K562 (cell line): ENCODE measurements around the gene TMEM147. TPM values are rescaled to one million over a fixed set of nuclear protein-coding genes. Genes with fewer than 3 reads are reported as not detected.

Experiments used
- ATAC-seq: fragments of 200-7000 bp; cut with Tn5 transposase; 3 replicates; pipeline ENCODE4 v1.9.1; 2020; ENCODE audit warnings: moderate library complexity
- BruUV-seq: library from RNA; stranded (reverse); fragments of 400-500 nt; replicated peaks from 2 replicates; lab custom pipeline; 2021; lab: Mats Ljungman, UMichigan
- CTCF ChIA-PET: fragments of 300-600 bp; formaldehyde crosslinking; extraction: SDS; loops from one replicate; lab custom pipeline; 2021; ENCODE audit warnings: low intra/inter-chr PET ratio; lab: Yijun Ruan, JAX
- POLR2A ChIA-PET: fragments of 300-600, 350-650 bp; sonication (Branson Sonifier 250); formaldehyde crosslinking; extraction: SDS; loops from one replicate; lab custom pipeline; 2021; ENCODE audit warnings: antibody characterized with exemption, inconsistent platforms; lab: Yijun Ruan, JAX
- DNase-seq, 4 experiments: peaks; one replicate each; pipeline versions ENCODE4 v3.0.0 to v3.0.0-alpha.2; 2011 to 2018; ENCODE audit warnings: low spot score in 3 of 4, mixed read lengths in 3 of 4; ENCODE audit errors: extremely low read depth in 1 of 4
- FAIRE-seq: peaks from 2 replicates; lab custom pipeline; 2011; peaks lifted over from hg19 to GRCh38; lab: Jason Lieb, UNC
- H2AFZ ChIP-seq: 2 replicates; pipeline ENCODE4 v1.6.0; 2011; ENCODE audit warnings: low read depth, low read length, control low read depth, inconsistent platforms
- H3K27ac ChIP-seq: fragments of 200-600 bp; 3 replicates; pipeline ENCODE4 v1.8.0; 2011; ENCODE audit warnings: low read depth, mild to moderate bottlenecking, control low read depth, inconsistent platforms, low read length, moderate library complexity, mixed read lengths; ENCODE audit errors: extremely low read depth
- H3K27me3 ChIP-seq, 2 experiments: fragments of 300-600 bp in 1 of 2; 2 replicates in 1 of 2; 3 replicates in 1 of 2; pipeline versions ENCODE4 v1.6.0 to v1.8.0; 2011; ENCODE audit warnings: inconsistent platforms in 2 of 2, low read length in 2 of 2, mild to moderate bottlenecking in 1 of 2, mixed read lengths in 1 of 2, moderate library complexity in 1 of 2; ENCODE audit not compliant: control insufficient read depth in 2 of 2, insufficient read depth in 2 of 2
- H3K36me3 ChIP-seq: fragments of 300-600 bp; 3 replicates; pipeline ENCODE4 v1.8.0; 2011; ENCODE audit warnings: mild to moderate bottlenecking, low read length, inconsistent platforms; ENCODE audit not compliant: control insufficient read depth, insufficient read depth
- H3K4me1 ChIP-seq, 2 experiments: fragments of 200-600 bp in 1 of 2; replicated peaks in 1 of 2; 2 replicates in 1 of 2; 3 replicates in 1 of 2; pipeline versions ENCODE4 v1.5.1 to v1.8.0; 2011; ENCODE audit warnings: inconsistent platforms in 2 of 2, low read length in 2 of 2, mild to moderate bottlenecking in 1 of 2, mixed read lengths in 1 of 2, moderate library complexity in 1 of 2; ENCODE audit not compliant: control insufficient read depth in 2 of 2, insufficient read depth in 2 of 2
- H3K4me2 ChIP-seq: 2 replicates; pipeline ENCODE4 v1.6.1; 2011; ENCODE audit warnings: low read length, control low read depth, inconsistent platforms, mixed read lengths; ENCODE audit not compliant: insufficient read depth
- H3K4me3 ChIP-seq: fragments of 200-600 bp; sonication (generic), shearing (Covaris generic); 2 replicates; pipeline ENCODE4 v1.5.1; 2016; ENCODE audit warnings: control low read depth, inconsistent platforms
- H3K79me2 ChIP-seq: fragments of 200-600 bp; 3 replicates; pipeline ENCODE4 v1.8.0; 2011; ENCODE audit warnings: low read length, inconsistent platforms; ENCODE audit not compliant: control insufficient read depth, insufficient read depth
- H3K9ac ChIP-seq, 2 experiments: 2 replicates each; pipeline versions ENCODE4 v1.6.0 to v1.6.1; 2011; ENCODE audit warnings: low read depth in 2 of 2, low read length in 2 of 2, control low read depth in 1 of 2, inconsistent platforms in 1 of 2, mild to moderate bottlenecking in 1 of 2, mixed read lengths in 1 of 2; ENCODE audit not compliant: insufficient read depth in 1 of 2
- H3K9me1 ChIP-seq: one replicate; pipeline ENCODE4 v1.6.0; 2011; ENCODE audit warnings: inconsistent platforms, mild to moderate bottlenecking, low read length, moderate library complexity; ENCODE audit not compliant: control insufficient read depth, insufficient read depth
- H3K9me3 ChIP-seq: replicated peaks from 2 replicates; pipeline ENCODE4 v1.5.1; 2011; ENCODE audit warnings: low read depth, low read length, inconsistent platforms; ENCODE audit not compliant: control insufficient read depth, insufficient read depth
- H4K20me1 ChIP-seq: replicated peaks from 2 replicates; pipeline ENCODE4 v1.6.1; 2011; ENCODE audit warnings: low read length, inconsistent platforms, mixed read lengths; ENCODE audit not compliant: control insufficient read depth, insufficient read depth
- CBX2 ChIP-seq: fragments of 200-600 bp; sonication (generic); IDR thresholded peaks from one replicate; pipeline ENCODE4 v1.6.1; 2012; ENCODE audit warnings: mild to moderate bottlenecking, low read length, inconsistent platforms; ENCODE audit not compliant: insufficient read depth, poor library complexity, severe bottlenecking
- E2F6 ChIP-seq, 2 experiments: IDR thresholded peaks; 2 replicates each; pipeline ENCODE4 v1.6.1; 2011; ENCODE audit warnings: borderline replicate concordance in 1 of 2, control low read depth in 1 of 2, low read depth in 1 of 2, low read length in 1 of 2, mild to moderate bottlenecking in 1 of 2, mixed read lengths in 1 of 2, moderate library complexity in 1 of 2; ENCODE audit not compliant: insufficient read depth in 1 of 2, insufficient read length in 1 of 2, poor library complexity in 1 of 2, severe bottlenecking in 1 of 2; ENCODE audit errors: extremely low read depth in 1 of 2
- L3MBTL2 ChIP-seq: fragments of 450-650 bp; IDR thresholded peaks from 2 replicates; pipeline ENCODE4 v1.6.1; 2016; ENCODE audit warnings: mild to moderate bottlenecking, moderate library complexity
- NEUROD1 ChIP-seq: fragments of 150-350 bp; IDR thresholded peaks from 2 replicates; pipeline ENCODE4 v1.6.1; 2014; ENCODE audit warnings: borderline replicate concordance, low read length, low read depth; ENCODE audit not compliant: partially characterized antibody
- STAT5A ChIP-seq: IDR thresholded peaks from 2 replicates; pipeline ENCODE4 v1.6.1; 2012; ENCODE audit warnings: low read length, inconsistent platforms, borderline replicate concordance
- USF2 ChIP-seq: sonication (generic); formaldehyde crosslinking; IDR thresholded peaks from 2 replicates; pipeline ENCODE4 v1.5.0; 2020; ENCODE audit warnings: missing genetic modification reagents
- ZNF764 ChIP-seq: fragments of 250-450 bp; sonication (Bioruptor Pico); IDR thresholded peaks from 2 replicates; pipeline ENCODE4 v1.4.0; 2020; ENCODE audit warnings: low read depth, mild to moderate bottlenecking, moderate library complexity
- WGBS: fragments of 100-300 bp; shearing (Covaris generic); methylation state at CpG from one replicate; pipeline ENCODE4 v1.1.6; 2016; ENCODE audit warnings: low coverage, mixed read lengths; ENCODE audit not compliant: insufficient coverage; ENCODE audit errors: missing lambda C conversion rate; 5-methylcytosine and 5-hydroxymethylcytosine counted together
- in situ Hi-C: fragments of 300-500 bp; cut with MboI; formaldehyde crosslinking; loops from 4 replicates; pipeline ENCODE4 v1.15.0; 2018; ENCODE audit warnings: inconsistent platforms, mixed read lengths
- intact Hi-C: fragments of 100-400 bp; cut with micrococcal nuclease; formaldehyde crosslinking; loops from 2 replicates; pipeline ENCODE4 v1.14.2; 2022
- polyA plus RNA-seq, 8 experiments: library from polyadenylated mRNA; depleted of rRNA in 4 of 8; stranded (reverse) in 5 of 8; unstranded in 3 of 8; fragments of >200 nt; fragmentation: Nextera tagmentation in 2 of 8; fragmentation: Illumina TruSeq in 1 of 8; extraction: Ambion mirVana in 2 of 8; extraction: Trizol in 1 of 8; gene quantifications; 2 replicates each; pipeline versions ENCODE4 v1.2.1 to v1.2.3, GENCODE V29; 2011 to 2014; ENCODE audit warnings: inconsistent platforms in 1 of 8, missing spikeins in 1 of 8
- total RNA-seq, 7 experiments: library from RNA; depleted of rRNA in 6 of 7; stranded (reverse); fragments of >200 nt in 6 of 7; fragmentation: Illumina TruSeq in 2 of 7; extraction: Trizol in 2 of 7; gene quantifications; 2 replicates each; pipeline versions ENCODE4 v1.2.1 to v1.2.3, GENCODE V29; 2011 to 2021; ENCODE audit warnings: low replicate concordance in 1 of 7

TMEM147 gene
- total and polyA plus RNA-seq, 9 of the 15 experiments (the other 6 are each of a cell fraction or from before 2014, with no cell fraction given): 73.8 to 194 (median 142) TPM

- POLR2A ChIA-PET: interaction anchor here (1.0 kb wide), 2 partner anchors 10 to 14 kb away, joined by 3 read pairs; no protein-coding TSS in a partner anchor
These were observed 36.3 kb upstream of the TMEM147 start for GRCh38 chr19:35509018-35509652.

More at GRCh38 chr19:35509018-35509652, 36.3 kb upstream of the TMEM147 start:
- no peak overlapping the region for H2AFZ ChIP-seq
- CTCF ChIA-PET: interaction anchor here (1.1 kb wide), 1 partner anchor 208 kb away, joined by 3 read pairs; the partner anchor contains the start of gene KMT2B
- peaks cover 22% of the 10 kb centered on the region for H4K20me1 ChIP-seq
- H3K9me1 ChIP-seq: peaks cover 2% of the 10 kb centered on the region
- H3K4me1 ChIP-seq: peaks cover 0 to 31% of the 10 kb centered on the region in 2 experiments; a peak in 3 of 5 replicates
- H3K79me2 ChIP-seq: no peaks in the 10 kb centered on the region
- H3K27ac ChIP-seq: no peak overlapping the region
- no peak overlapping the region for H3K9ac ChIP-seq
- intact Hi-C loops: no loop called here
- no peak overlapping the region for H3K4me2 ChIP-seq
- no TSS peak for BruUV-seq
- in situ Hi-C loops: no loop called here
- no peak overlapping the region for H3K4me3 ChIP-seq
- H3K36me3 ChIP-seq: no peaks in the 10 kb centered on the region
- no peaks in the 10 kb centered on the region for H3K9me3 ChIP-seq
- FAIRE-seq (peak; percentile 58), DNase-seq (peak in 2 of 4 experiments; percentile 32 to 37), ATAC-seq (peak; percentile 29; the same call in 2 of the 3 replicates)
- WGBS: 6% methylated on average over 12 of the region's 12 CpGs
- peaks cover 66 to 90% of the 10 kb centered on the region in 2 experiments for H3K27me3 ChIP-seq
- TF ChIP-seq NEUROD1 (no peak), ZNF764 (no peak), CBX2 (peak; percentile 48), L3MBTL2 (peak; percentile 48; the same call in 1 of the 2 replicates), STAT5A (no peak), USF2 (peak; percentile 37), E2F6 (IDR thresholded peaks at IDR 0.05; ENCODE audit: borderline replicate concordance in 1 of 2, extremely low read depth in 1 of 2, insufficient read depth in 1 of 2, insufficient read length in 1 of 2, low read depth in 1 of 2, low read length in 1 of 2, poor library complexity in 1 of 2, severe bottlenecking in 1 of 2) (peak in 1 of 2 experiments; percentile 63)
